K562 (cell line): ENCODE measurements around the gene TMA7B. TPM values are rescaled to one million over a fixed set of nuclear protein-coding genes. Genes with fewer than 3 reads are reported as not detected.

ENCODE experiments used
- ATAC-seq: fragments of 200-7000 bp; cut with Tn5 transposase; 3 replicates; pipeline ENCODE4 v1.9.1; 2020; ENCODE audit warnings: moderate library complexity
- BruUV-seq: library from RNA; stranded (reverse); fragments of 400-500 nt; replicated peaks from 2 replicates; lab custom pipeline; 2021; lab: Mats Ljungman, UMichigan
- CTCF ChIA-PET: fragments of 300-600 bp; formaldehyde crosslinking; extraction: SDS; loops from one replicate; lab custom pipeline; 2021; ENCODE audit warnings: low intra/inter-chr PET ratio; lab: Yijun Ruan, JAX
- POLR2A ChIA-PET: fragments of 300-600, 350-650 bp; sonication (Branson Sonifier 250); formaldehyde crosslinking; extraction: SDS; loops from one replicate; lab custom pipeline; 2021; ENCODE audit warnings: antibody characterized with exemption, inconsistent platforms; lab: Yijun Ruan, JAX
- DNase-seq, 4 experiments: peaks; one replicate each; pipeline versions ENCODE4 v3.0.0 to v3.0.0-alpha.2; 2011 to 2018; ENCODE audit warnings: low spot score in 3 of 4, mixed read lengths in 3 of 4; ENCODE audit errors: extremely low read depth in 1 of 4
- FAIRE-seq: peaks from 2 replicates; lab custom pipeline; 2011; peaks lifted over from hg19 to GRCh38; lab: Jason Lieb, UNC
- H2AFZ ChIP-seq: 2 replicates; pipeline ENCODE4 v1.6.0; 2011; ENCODE audit warnings: low read depth, low read length, control low read depth, inconsistent platforms
- H3K27ac ChIP-seq: fragments of 200-600 bp; 3 replicates; pipeline ENCODE4 v1.8.0; 2011; ENCODE audit warnings: low read depth, mild to moderate bottlenecking, control low read depth, inconsistent platforms, low read length, moderate library complexity, mixed read lengths; ENCODE audit errors: extremely low read depth
- H3K27me3 ChIP-seq, 2 experiments: fragments of 300-600 bp in 1 of 2; 2 replicates in 1 of 2; 3 replicates in 1 of 2; pipeline versions ENCODE4 v1.6.0 to v1.8.0; 2011; ENCODE audit warnings: inconsistent platforms in 2 of 2, low read length in 2 of 2, mild to moderate bottlenecking in 1 of 2, mixed read lengths in 1 of 2, moderate library complexity in 1 of 2; ENCODE audit not compliant: control insufficient read depth in 2 of 2, insufficient read depth in 2 of 2
- H3K36me3 ChIP-seq: fragments of 300-600 bp; 3 replicates; pipeline ENCODE4 v1.8.0; 2011; ENCODE audit warnings: mild to moderate bottlenecking, low read length, inconsistent platforms; ENCODE audit not compliant: control insufficient read depth, insufficient read depth
- H3K4me1 ChIP-seq, 2 experiments: fragments of 200-600 bp in 1 of 2; replicated peaks in 1 of 2; 2 replicates in 1 of 2; 3 replicates in 1 of 2; pipeline versions ENCODE4 v1.5.1 to v1.8.0; 2011; ENCODE audit warnings: inconsistent platforms in 2 of 2, low read length in 2 of 2, mild to moderate bottlenecking in 1 of 2, mixed read lengths in 1 of 2, moderate library complexity in 1 of 2; ENCODE audit not compliant: control insufficient read depth in 2 of 2, insufficient read depth in 2 of 2
- H3K4me2 ChIP-seq: 2 replicates; pipeline ENCODE4 v1.6.1; 2011; ENCODE audit warnings: low read length, control low read depth, inconsistent platforms, mixed read lengths; ENCODE audit not compliant: insufficient read depth
- H3K4me3 ChIP-seq: fragments of 200-600 bp; sonication (generic), shearing (Covaris generic); 2 replicates; pipeline ENCODE4 v1.5.1; 2016; ENCODE audit warnings: control low read depth, inconsistent platforms
- H3K79me2 ChIP-seq: fragments of 200-600 bp; 3 replicates; pipeline ENCODE4 v1.8.0; 2011; ENCODE audit warnings: low read length, inconsistent platforms; ENCODE audit not compliant: control insufficient read depth, insufficient read depth
- H3K9ac ChIP-seq, 2 experiments: 2 replicates each; pipeline versions ENCODE4 v1.6.0 to v1.6.1; 2011; ENCODE audit warnings: low read depth in 2 of 2, low read length in 2 of 2, control low read depth in 1 of 2, inconsistent platforms in 1 of 2, mild to moderate bottlenecking in 1 of 2, mixed read lengths in 1 of 2; ENCODE audit not compliant: insufficient read depth in 1 of 2
- H3K9me1 ChIP-seq: one replicate; pipeline ENCODE4 v1.6.0; 2011; ENCODE audit warnings: inconsistent platforms, mild to moderate bottlenecking, low read length, moderate library complexity; ENCODE audit not compliant: control insufficient read depth, insufficient read depth
- H3K9me3 ChIP-seq: replicated peaks from 2 replicates; pipeline ENCODE4 v1.5.1; 2011; ENCODE audit warnings: low read depth, low read length, inconsistent platforms; ENCODE audit not compliant: control insufficient read depth, insufficient read depth
- H4K20me1 ChIP-seq: replicated peaks from 2 replicates; pipeline ENCODE4 v1.6.1; 2011; ENCODE audit warnings: low read length, inconsistent platforms, mixed read lengths; ENCODE audit not compliant: control insufficient read depth, insufficient read depth
- C11orf30 ChIP-seq: fragments of 450-650 bp; IDR thresholded peaks from 2 replicates; pipeline ENCODE4 v1.6.1; 2016; ENCODE audit warnings: low read depth, mild to moderate bottlenecking
- FOSL1 ChIP-seq: fragments of 200-800 bp; sonication (Bioruptor generic); conservative IDR thresholded peaks from 2 replicates; pipeline ENCODE4 v1.6.1; 2016; ENCODE audit warnings: missing genetic modification characterization, missing compliant biosample characterization
- MAFF ChIP-seq: IDR thresholded peaks from 2 replicates; pipeline ENCODE4 v1.6.1; 2012; ENCODE audit warnings: low read length, improper control_type of control experiment
- MAFG ChIP-seq: fragments of 450-650 bp; conservative IDR thresholded peaks from 2 replicates; pipeline ENCODE4 v1.6.1; 2016; ENCODE audit warnings: missing genetic modification characterization, missing compliant biosample characterization
- MAFK ChIP-seq: IDR thresholded peaks from 2 replicates; pipeline ENCODE4 v1.6.1; 2011; ENCODE audit warnings: low read length, improper control_type of control experiment
- PYGO2 ChIP-seq: fragments of 450-650 bp; IDR thresholded peaks from 2 replicates; pipeline ENCODE4 v1.6.1; 2016; ENCODE audit warnings: mild to moderate bottlenecking, missing genetic modification characterization, moderate library complexity, missing compliant biosample characterization
- YBX1 ChIP-seq: fragments of 450-650 bp; IDR thresholded peaks from 2 replicates; pipeline ENCODE4 v1.7.1; 2016; ENCODE audit warnings: mild to moderate bottlenecking
- ZNF212 ChIP-seq: fragments of 450-650 bp; formaldehyde crosslinking; IDR thresholded peaks from 2 replicates; pipeline ENCODE4 v1.4.0; 2020; ENCODE audit warnings: mild to moderate bottlenecking
- ZNF316 ChIP-seq: fragments of 450-650 bp; IDR thresholded peaks from 2 replicates; pipeline ENCODE4 v1.6.1; 2016
- WGBS: fragments of 100-300 bp; shearing (Covaris generic); methylation state at CpG from one replicate; pipeline ENCODE4 v1.1.6; 2016; ENCODE audit warnings: low coverage, mixed read lengths; ENCODE audit not compliant: insufficient coverage; ENCODE audit errors: missing lambda C conversion rate; 5-methylcytosine and 5-hydroxymethylcytosine counted together
- in situ Hi-C: fragments of 300-500 bp; cut with MboI; formaldehyde crosslinking; loops from 4 replicates; pipeline ENCODE4 v1.15.0; 2018; ENCODE audit warnings: inconsistent platforms, mixed read lengths
- intact Hi-C: fragments of 100-400 bp; cut with micrococcal nuclease; formaldehyde crosslinking; loops from 2 replicates; pipeline ENCODE4 v1.14.2; 2022
- polyA plus RNA-seq, 8 experiments: library from polyadenylated mRNA; depleted of rRNA in 4 of 8; stranded (reverse) in 5 of 8; unstranded in 3 of 8; fragments of >200 nt; fragmentation: Nextera tagmentation in 2 of 8; fragmentation: Illumina TruSeq in 1 of 8; extraction: Ambion mirVana in 2 of 8; extraction: Trizol in 1 of 8; gene quantifications; 2 replicates each; pipeline versions ENCODE4 v1.2.1 to v1.2.3, GENCODE V29; 2011 to 2014; ENCODE audit warnings: inconsistent platforms in 1 of 8, missing spikeins in 1 of 8
- total RNA-seq, 7 experiments: library from RNA; depleted of rRNA in 6 of 7; stranded (reverse); fragments of >200 nt in 6 of 7; fragmentation: Illumina TruSeq in 2 of 7; extraction: Trizol in 2 of 7; gene quantifications; 2 replicates each; pipeline versions ENCODE4 v1.2.1 to v1.2.3, GENCODE V29; 2011 to 2021; ENCODE audit warnings: low replicate concordance in 1 of 7

Gene TMA7B
- total and polyA plus RNA-seq, 9 of the 15 experiments (the other 6 are each of a cell fraction or from before 2014, with no cell fraction given) = 5.6 to 14.2 (median 11.8) TPM

DNA sequence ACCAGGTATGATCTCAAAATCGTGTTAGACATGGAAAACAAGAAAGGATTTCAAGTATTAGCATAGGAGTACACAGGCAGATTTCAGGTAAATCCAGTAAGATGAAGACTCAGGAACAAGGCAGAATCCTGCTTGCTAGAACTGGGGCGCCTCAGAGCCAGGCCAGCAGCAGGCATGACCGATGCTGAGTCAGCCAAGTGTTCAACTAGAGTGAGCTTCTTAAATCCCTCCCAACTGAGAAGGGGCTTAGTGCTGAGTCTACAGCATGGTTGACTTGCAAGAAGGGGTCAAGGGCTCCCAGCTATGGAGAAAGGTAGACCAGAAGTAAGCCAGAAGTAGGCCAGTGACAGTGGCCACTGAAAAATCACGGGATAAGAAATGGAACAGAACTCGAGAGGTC is 46.9 kb upstream of the TMA7B start:
- TF ChIP-seq FOSL1 (tag) (0 out of 2 replicates have a peak, but pooled peaks have one; percentile 17), C11orf30 (peak; percentile 89), ZNF212 (CRISPR knock-in tag) (no peak), PYGO2 (tag) (no peak), ZNF316 (peak; percentile 89), MAFF (peak; percentile 46; the same call in 1 of the 2 replicates), MAFG (tag) (peak; percentile 58), MAFK (peak; percentile 62), YBX1 (no peak)
- peak overlapping the region in 1 of 2 experiments; percentile 61; a peak in 1 of 4 replicates for H3K9ac ChIP-seq
- FAIRE-seq = peak; percentile 40
- no peak overlapping the region; the same call in 1 of the 2 replicates for H3K4me2 ChIP-seq
- peak overlapping the region; percentile 59 for H2AFZ ChIP-seq
- H3K4me1 ChIP-seq = peaks cover 4 to 35% of the 10 kb centered on the region in 2 experiments
- intact Hi-C loops (no loop called here), in situ Hi-C loops (no loop called here)
- POLR2A ChIA-PET = interaction anchor here (0.7 to 1.7 kb wide), 4 partner anchors 8 to 319 kb away, joined by 3 to 4 read pairs (median 3); no protein-coding TSS in a partner anchor
- no peak; the same call in 2 of the 3 replicates for ATAC-seq
- no peak overlapping the region for H3K4me3 ChIP-seq
- DNase-seq = no peak
- peaks cover 54% of the 10 kb centered on the region; the same call in 2 of the 3 replicates for H3K79me2 ChIP-seq
- no peaks in the 10 kb centered on the region for H3K9me1 ChIP-seq
- H3K27me3 ChIP-seq = no peaks in the 10 kb centered on the region
- no peaks in the 10 kb centered on the region for H3K36me3 ChIP-seq
- no peaks in the 10 kb centered on the region for H4K20me1 ChIP-seq
- BruUV-seq = no TSS peak
- CTCF ChIA-PET = no interaction called here
- WGBS = 13% methylated on average over 3 of the region's 5 CpGs
- peak overlapping the region; percentile 50; the same call in 1 of the 3 replicates for H3K27ac ChIP-seq
- H3K9me3 ChIP-seq = no peaks in the 10 kb centered on the region
